ENCODE measurements around the gene TMEM120B.

TMEM120B gene

GRCh38 chr12:121806009-121806545 is 93.5 kb downstream of the TMEM120B start:
- DNase-seq: no peak

GRCh38 chr12:121806546-121807423 is 94.2 kb downstream of the TMEM120B start:
- DNase-seq: no peak

- no peak for DNase-seq
These were observed 95.2 kb downstream of the TMEM120B start for GRCh38 chr12:121807642-121808347.

- no peak for DNase-seq
These were observed 96.1 kb downstream of the TMEM120B start for GRCh38 chr12:121808623-121809022.

- no peak for DNase-seq
These were observed 97.2 kb downstream of the TMEM120B start for GRCh38 chr12:121809712-121810116.

- no peak for DNase-seq
These were observed 97.8 kb downstream of the TMEM120B start for GRCh38 chr12:121810234-121810817.

- no peak for DNase-seq
These were observed 98.4 kb downstream of the TMEM120B start for GRCh38 chr12:121810833-121811433.

- DNase-seq: peak; percentile 49
These were observed 99.1 kb downstream of the TMEM120B start for GRCh38 chr12:121811434-121812319.

GRCh38 chr12:121812320-121812871 is 99.8 kb downstream of the TMEM120B start:
- no peak for DNase-seq

GRCh38 chr12:121812921-121813896 is 100.7 kb downstream of the TMEM120B start:
- DNase-seq: no peak

GRCh38 chr12:121813951-121814350 is 101.4 kb downstream of the TMEM120B start:
- no peak for DNase-seq

GRCh38 chr12:121814429-121815119 is 102.0 kb downstream of the TMEM120B start:
- no peak for DNase-seq

- no peak for DNase-seq
These were observed 102.7 kb downstream of the TMEM120B start for GRCh38 chr12:121815263-121815662.

- no peak for DNase-seq
These were observed 104.5 kb downstream of the TMEM120B start for GRCh38 chr12:121816925-121817647.

- no peak for DNase-seq
These were observed 105.1 kb downstream of the TMEM120B start for GRCh38 chr12:121817648-121818043.

- DNase-seq: no peak
These were observed 106.8 kb downstream of the TMEM120B start for GRCh38 chr12:121819212-121819949.

- no peak for DNase-seq
These were observed 107.5 kb downstream of the TMEM120B start for GRCh38 chr12:121820056-121820455.

GRCh38 chr12:121822393-121823100 is 110.0 kb downstream of the TMEM120B start:
- DNase-seq: no peak
